Astrocyte (in vitro differentiated cells and primary cell): ENCODE results near the gene MADD. TPM values are rescaled to one million over a fixed set of nuclear protein-coding genes. Genes with fewer than 3 reads are reported as not detected.

Experiments
- DNase-seq: peaks from one replicate; pipeline ENCODE4 v3.0.0-alpha.2; 2010; ENCODE audit warnings: low read depth
- FAIRE-seq: peaks from 2 replicates; lab custom pipeline; 2011; peaks lifted over from hg19 to GRCh38; lab: Jason Lieb, UNC
- H2AFZ ChIP-seq: 2 replicates; pipeline ENCODE4 v1.6.0; 2012; ENCODE audit warnings: low read depth, low read length, inconsistent platforms
- H3K27ac ChIP-seq: 2 replicates; pipeline ENCODE4 v1.5.1; 2011; ENCODE audit warnings: low read depth, low read length, inconsistent platforms
- H3K27me3 ChIP-seq: 2 replicates; pipeline ENCODE4 v1.6.0; 2011; ENCODE audit warnings: low read length, inconsistent platforms; ENCODE audit not compliant: insufficient read depth
- H3K36me3 ChIP-seq: 2 replicates; pipeline ENCODE4 v1.5.1; 2011; ENCODE audit warnings: low read length, inconsistent platforms; ENCODE audit not compliant: insufficient read depth
- H3K4me1 ChIP-seq: 2 replicates; pipeline ENCODE4 v1.5.1; 2011; ENCODE audit warnings: low read length, inconsistent platforms; ENCODE audit not compliant: insufficient read depth
- H3K4me2 ChIP-seq: 2 replicates; pipeline ENCODE4 v1.6.0; 2012; ENCODE audit warnings: low read length, inconsistent platforms
- H3K4me3 ChIP-seq: 2 replicates; pipeline ENCODE4 v1.5.1; 2011; ENCODE audit warnings: low read depth, mild to moderate bottlenecking, low read length, inconsistent platforms; ENCODE audit not compliant: insufficient read depth
- H3K79me2 ChIP-seq: 2 replicates; pipeline ENCODE4 v1.6.0; 2012; ENCODE audit warnings: mild to moderate bottlenecking, low read length, inconsistent platforms; ENCODE audit not compliant: insufficient read depth
- H3K9ac ChIP-seq: 2 replicates; pipeline ENCODE4 v1.6.0; 2012; ENCODE audit warnings: mild to moderate bottlenecking, low read length, inconsistent platforms
- H3K9me3 ChIP-seq: 2 replicates; pipeline ENCODE4 v1.5.1; 2012; ENCODE audit warnings: low read depth, mild to moderate bottlenecking, low read length, inconsistent platforms; ENCODE audit not compliant: insufficient read depth
- H4K20me1 ChIP-seq: 2 replicates; pipeline ENCODE4 v1.6.0; 2012; ENCODE audit warnings: low read length, inconsistent platforms; ENCODE audit not compliant: insufficient read depth
- H3K27ac Mint-ChIP-seq: one replicate; pipeline ENCODE4 v1.8.0; 2021; ENCODE audit warnings: mild to moderate bottlenecking, mixed read lengths; ENCODE audit not compliant: unreplicated experiment
- H3K27me3 Mint-ChIP-seq: one replicate; pipeline ENCODE4 v1.8.0; 2021; ENCODE audit warnings: low read depth, mixed read lengths; ENCODE audit not compliant: unreplicated experiment
- H3K36me3 Mint-ChIP-seq: one replicate; pipeline ENCODE4 v1.8.0; 2021; ENCODE audit warnings: low read depth, mixed read lengths; ENCODE audit not compliant: unreplicated experiment
- H3K4me1 Mint-ChIP-seq: one replicate; pipeline ENCODE4 v1.8.0; 2021; ENCODE audit warnings: low read depth, mixed read lengths; ENCODE audit not compliant: unreplicated experiment
- H3K4me3 Mint-ChIP-seq: one replicate; pipeline ENCODE4 v1.8.0; 2021; ENCODE audit warnings: mild to moderate bottlenecking, moderate library complexity, mixed read lengths; ENCODE audit not compliant: unreplicated experiment
- H3K9me3 Mint-ChIP-seq: one replicate; pipeline ENCODE4 v1.8.0; 2021; ENCODE audit warnings: mild to moderate bottlenecking, mixed read lengths; ENCODE audit not compliant: unreplicated experiment
- CTCF ChIP-seq: IDR thresholded peaks from 2 replicates; pipeline ENCODE4 v1.5.1; 2011; ENCODE audit warnings: low read depth, mild to moderate bottlenecking, inconsistent platforms, low read length, moderate library complexity; ENCODE audit not compliant: insufficient read depth
- EZH2 ChIP-seq: IDR thresholded peaks from 2 replicates; pipeline ENCODE4 v1.6.1; 2012; ENCODE audit warnings: mild to moderate bottlenecking, low read length, inconsistent platforms; ENCODE audit not compliant: insufficient read depth
- total RNA-seq: library from RNA; stranded (reverse); gene quantifications from 2 replicates; pipeline ENCODE4 v1.2.1, GENCODE V29; 2021

Gene MADD
- total RNA-seq, 1 donor from 2014 or later = 22.9 TPM

DNA sequence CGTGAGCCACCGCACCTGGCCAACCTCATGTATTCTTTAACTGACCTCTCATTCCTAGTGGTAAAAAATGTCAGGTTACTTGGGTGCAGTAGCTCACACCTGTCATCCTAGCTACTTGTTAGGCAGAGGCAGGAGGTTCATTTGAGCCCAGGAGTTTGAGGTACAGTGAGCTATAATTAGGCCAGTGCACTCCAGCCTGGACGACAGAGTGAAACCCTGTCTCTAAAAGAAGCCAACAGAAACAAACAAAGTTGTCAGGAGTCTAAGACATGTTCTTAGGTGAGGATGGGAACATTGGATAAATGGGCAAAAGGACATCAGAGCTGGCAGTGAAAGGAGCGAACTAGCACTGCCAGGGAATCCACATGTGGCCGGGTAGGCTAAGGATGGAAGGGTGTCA lies 18.1 kb downstream of the MADD start:
- Histone ChIP-seq H2AFZ (no peak overlapping the region), H3K4me3 (no peak overlapping the region), H3K9ac (no peak overlapping the region), H3K9me3 (no peaks in the 10 kb centered on the region), H3K27ac (no peak overlapping the region), H3K4me1 (peaks cover 6% of the 10 kb centered on the region), H3K79me2 (no peaks in the 10 kb centered on the region), H4K20me1 (no peaks in the 10 kb centered on the region), H3K4me2 (no peak overlapping the region), H3K27me3 (no peaks in the 10 kb centered on the region), H3K36me3 (peaks cover 38% of the 10 kb centered on the region)
- H3K4me3 Mint-ChIP-seq = no peak overlapping the region
- H3K36me3 Mint-ChIP-seq = peaks cover 51% of the 10 kb centered on the region
- no peak for FAIRE-seq
- no peak overlapping the region for H3K27ac Mint-ChIP-seq
- no peaks in the 10 kb centered on the region for H3K27me3 Mint-ChIP-seq
- H3K9me3 Mint-ChIP-seq = no peaks in the 10 kb centered on the region
- TF ChIP-seq EZH2 (no peak), CTCF (no peak)
- DNase-seq = no peak
- H3K4me1 Mint-ChIP-seq = no peaks in the 10 kb centered on the region

GRCh38 chr11:47289856-47290255 lies 19.9 kb downstream of the MADD start:
- peaks cover 6% of the 10 kb centered on the region for H3K4me1 ChIP-seq
- H3K9ac ChIP-seq = no peak overlapping the region
- H3K79me2 ChIP-seq = no peaks in the 10 kb centered on the region
- H3K36me3 ChIP-seq = peaks cover 35% of the 10 kb centered on the region
- H3K9me3 Mint-ChIP-seq = no peaks in the 10 kb centered on the region
- H3K36me3 Mint-ChIP-seq = peaks cover 50% of the 10 kb centered on the region
- H3K27me3 ChIP-seq = no peaks in the 10 kb centered on the region
- H3K4me3 ChIP-seq = no peak overlapping the region
- DNase-seq = no peak
- H3K4me3 Mint-ChIP-seq = no peak overlapping the region
- H3K9me3 ChIP-seq = no peaks in the 10 kb centered on the region
- no peaks in the 10 kb centered on the region for H3K27me3 Mint-ChIP-seq
- TF ChIP-seq EZH2 (no peak), CTCF (no peak)
- no peak overlapping the region for H3K4me2 ChIP-seq
- no peak overlapping the region for H3K27ac Mint-ChIP-seq
- FAIRE-seq = no peak
- no peaks in the 10 kb centered on the region for H4K20me1 ChIP-seq
- no peak overlapping the region for H3K27ac ChIP-seq
- no peaks in the 10 kb centered on the region for H3K4me1 Mint-ChIP-seq
- H2AFZ ChIP-seq = no peak overlapping the region

DNA sequence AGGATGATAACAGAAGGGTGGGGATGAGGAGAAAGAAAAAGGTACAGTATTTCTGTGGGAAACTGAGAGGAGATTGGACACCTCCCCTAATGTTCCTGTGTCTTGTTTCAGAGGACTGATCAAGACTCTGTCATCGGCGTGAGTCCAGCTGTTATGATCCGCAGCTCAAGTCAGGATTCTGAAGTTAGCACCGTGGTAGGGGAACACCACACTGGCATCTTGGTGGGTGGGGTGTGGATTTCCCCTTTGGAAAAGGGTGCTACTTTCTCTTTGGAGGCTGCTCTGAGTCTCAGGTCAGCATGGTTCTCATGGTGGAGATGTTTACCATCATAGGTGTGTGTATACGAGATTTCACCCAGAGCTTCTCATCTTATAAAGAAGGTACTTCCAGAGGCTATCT lies 25.5 kb downstream of the MADD start:
- no peaks in the 10 kb centered on the region for H3K79me2 ChIP-seq
- Mint-ChIP-seq H3K4me1 (no peaks in the 10 kb centered on the region), H3K36me3 (peaks cover 41% of the 10 kb centered on the region), H3K9me3 (no peaks in the 10 kb centered on the region), H3K4me3 (no peak overlapping the region), H3K27me3 (no peaks in the 10 kb centered on the region), H3K27ac (no peak overlapping the region)
- FAIRE-seq (no peak), DNase-seq (no peak)
- TF ChIP-seq EZH2 (no peak), CTCF (no peak)
- H3K27me3 ChIP-seq = no peaks in the 10 kb centered on the region
- peaks cover 3% of the 10 kb centered on the region for H3K4me1 ChIP-seq
- H3K4me2 ChIP-seq = no peak overlapping the region
- H3K27ac ChIP-seq = no peak overlapping the region
- H3K9ac ChIP-seq = no peak overlapping the region
- H3K4me3 ChIP-seq = no peak overlapping the region
- H2AFZ ChIP-seq = no peak overlapping the region
- H3K9me3 ChIP-seq = no peaks in the 10 kb centered on the region
- H3K36me3 ChIP-seq = peaks cover 30% of the 10 kb centered on the region
- H4K20me1 ChIP-seq = no peaks in the 10 kb centered on the region
